A673 (cell line): ENCODE results near the gene RPS6KC1.

Source experiments
- EZH2 ChIP-seq: fragments of 200-600 bp; sonication (generic); IDR thresholded peaks from 2 replicates; pipeline ENCODE4 v1.6.1; 2017; ENCODE audit warnings: borderline replicate concordance, low read depth, mild to moderate bottlenecking, mixed read lengths, antibody characterized with exemption, low read length; ENCODE audit not compliant: poor library complexity, severe bottlenecking
- TF ChIP-seq, protein P1 (sequence below): fragments of 300-800, 200-600 bp; sonication (generic); conservative IDR thresholded peaks from 2 replicates; pipeline ENCODE4 v1.5.1; 2017; ENCODE audit warnings: low read depth, mild to moderate bottlenecking, antibody characterized with exemption, low read length, moderate library complexity, mixed read lengths

DNA sequence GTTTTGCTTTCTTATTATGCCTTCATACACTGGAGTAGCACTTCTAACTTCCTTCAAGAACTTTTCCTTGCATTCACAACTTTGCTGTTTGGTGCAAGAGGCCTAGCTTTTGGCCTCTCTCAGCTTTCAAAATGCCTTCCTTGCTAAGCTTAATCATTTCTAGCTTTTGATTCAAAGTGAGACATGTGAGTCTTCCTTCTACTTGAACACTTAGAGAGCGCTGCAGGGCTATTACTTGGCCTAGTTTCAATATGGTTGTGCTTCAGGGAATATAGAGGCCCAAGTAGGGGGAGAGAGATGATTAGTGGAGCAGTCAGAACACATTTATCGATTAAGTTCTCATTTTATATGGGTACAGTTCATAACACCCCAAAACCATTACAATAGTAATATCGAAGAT lies 47.8 kb upstream of the RPS6KC1 start:
- TF ChIP-seq, protein P1, sequence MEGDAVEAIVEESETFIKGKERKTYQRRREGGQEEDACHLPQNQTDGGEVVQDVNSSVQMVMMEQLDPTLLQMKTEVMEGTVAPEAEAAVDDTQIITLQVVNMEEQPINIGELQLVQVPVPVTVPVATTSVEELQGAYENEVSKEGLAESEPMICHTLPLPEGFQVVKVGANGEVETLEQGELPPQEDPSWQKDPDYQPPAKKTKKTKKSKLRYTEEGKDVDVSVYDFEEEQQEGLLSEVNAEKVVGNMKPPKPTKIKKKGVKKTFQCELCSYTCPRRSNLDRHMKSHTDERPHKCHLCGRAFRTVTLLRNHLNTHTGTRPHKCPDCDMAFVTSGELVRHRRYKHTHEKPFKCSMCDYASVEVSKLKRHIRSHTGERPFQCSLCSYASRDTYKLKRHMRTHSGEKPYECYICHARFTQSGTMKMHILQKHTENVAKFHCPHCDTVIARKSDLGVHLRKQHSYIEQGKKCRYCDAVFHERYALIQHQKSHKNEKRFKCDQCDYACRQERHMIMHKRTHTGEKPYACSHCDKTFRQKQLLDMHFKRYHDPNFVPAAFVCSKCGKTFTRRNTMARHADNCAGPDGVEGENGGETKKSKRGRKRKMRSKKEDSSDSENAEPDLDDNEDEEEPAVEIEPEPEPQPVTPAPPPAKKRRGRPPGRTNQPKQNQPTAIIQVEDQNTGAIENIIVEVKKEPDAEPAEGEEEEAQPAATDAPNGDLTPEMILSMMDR: no peak
- no peak for TF ChIP-seq EZH2
